GM18861 (cell line): ENCODE results near the gene CCR1.
"Not testable (repeated sequence)": the region's sequence is repeated elsewhere in the genome, so short reads cannot be mapped to it uniquely, and the experiment has no call there.

ENCODE experiments used
- ATAC-seq: cut with Tn5 transposase; IDR thresholded peaks from one replicate; pipeline ENCODE4 v1.9.1; 2021; ENCODE audit not compliant: unreplicated experiment

The CCR1 gene

GRCh38 chr3:46184469-46184868 is 23.6 kb downstream of the CCR1 start:
- ATAC-seq, result no peak

DNA sequence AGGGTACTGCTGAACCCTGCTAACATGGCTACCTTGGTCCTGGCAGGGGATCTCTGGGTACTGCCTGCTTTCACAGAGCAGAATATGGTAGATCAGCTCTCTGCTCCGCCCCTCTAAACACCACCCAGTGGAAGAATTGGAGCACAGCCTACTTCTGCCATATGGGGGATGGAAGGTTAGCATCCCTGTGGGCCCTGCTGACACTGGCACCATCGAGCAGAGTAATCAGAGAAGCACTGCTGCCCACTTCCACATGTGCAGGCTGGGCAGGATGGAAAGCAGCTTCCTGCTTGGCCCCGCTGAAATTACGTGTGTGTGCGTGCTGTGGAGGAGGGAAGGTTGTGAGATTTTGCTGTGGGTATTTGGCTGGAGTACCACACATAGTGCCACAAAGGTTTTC is 24.8 kb downstream of the CCR1 start:
- ATAC-seq, result no peak

DNA sequence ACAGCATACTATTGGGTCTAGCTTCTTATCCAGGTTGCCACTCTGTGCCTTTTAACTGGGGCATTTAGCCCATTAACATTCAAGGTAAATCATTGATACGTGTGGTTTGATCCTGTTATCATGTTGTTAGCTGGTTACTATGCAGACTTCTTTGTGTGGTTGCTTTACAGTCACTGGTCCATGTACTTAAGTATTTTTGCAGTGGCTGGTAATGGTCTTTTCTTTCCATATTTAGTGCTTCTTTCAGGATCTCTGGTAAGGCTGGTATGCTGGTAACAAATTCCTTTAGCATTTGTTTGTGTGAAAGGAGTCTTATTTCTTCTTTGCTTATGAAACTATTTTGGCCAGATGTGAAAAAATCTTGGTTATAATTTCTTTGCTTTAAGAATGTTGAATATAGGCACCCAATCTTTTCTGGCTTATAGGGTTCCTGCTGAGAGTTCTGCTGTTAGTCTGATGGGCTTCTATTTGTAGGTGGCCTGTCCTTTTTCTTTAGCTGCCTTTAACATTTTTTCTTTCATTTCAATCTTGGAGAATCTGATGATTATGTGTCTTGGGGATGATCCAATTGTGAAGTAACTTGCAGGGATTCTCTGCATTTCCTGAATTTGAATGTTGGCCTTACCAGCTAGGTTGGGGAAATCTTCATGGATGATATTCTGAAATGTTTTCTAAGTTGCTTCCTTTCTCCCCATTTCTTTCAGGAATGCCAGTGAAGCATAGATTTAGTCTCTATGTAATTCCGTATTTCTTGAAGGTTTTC is 39.3 kb downstream of the CCR1 start:
- no peak for ATAC-seq

GRCh38 chr3:46163556-46164041 is 44.5 kb downstream of the CCR1 start:
- ATAC-seq, result no peak

- ATAC-seq, result no peak
Measured at GRCh38 chr3:46162975-46163555, 45.0 kb downstream of the CCR1 start.

DNA sequence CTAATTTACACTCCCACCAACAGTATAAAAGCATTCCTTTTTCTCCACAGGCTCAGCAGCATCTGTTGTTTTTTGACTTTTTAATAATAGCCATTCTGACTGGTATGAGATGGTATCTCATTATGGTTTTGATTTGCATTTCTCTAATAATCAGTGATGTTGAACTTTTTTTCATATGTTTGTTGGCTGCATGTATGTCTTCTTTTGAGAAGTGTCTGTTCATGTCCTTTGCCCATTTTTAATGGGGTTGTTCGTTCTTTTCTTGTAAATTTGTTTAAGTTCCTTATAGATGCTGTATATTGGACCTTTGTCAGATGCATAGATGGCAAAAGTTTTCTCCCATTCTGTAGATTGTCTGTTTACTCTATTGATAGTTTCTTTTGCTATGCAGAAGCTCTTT is 50.4 kb downstream of the CCR1 start:
- ATAC-seq, result not testable (repeated sequence)

DNA sequence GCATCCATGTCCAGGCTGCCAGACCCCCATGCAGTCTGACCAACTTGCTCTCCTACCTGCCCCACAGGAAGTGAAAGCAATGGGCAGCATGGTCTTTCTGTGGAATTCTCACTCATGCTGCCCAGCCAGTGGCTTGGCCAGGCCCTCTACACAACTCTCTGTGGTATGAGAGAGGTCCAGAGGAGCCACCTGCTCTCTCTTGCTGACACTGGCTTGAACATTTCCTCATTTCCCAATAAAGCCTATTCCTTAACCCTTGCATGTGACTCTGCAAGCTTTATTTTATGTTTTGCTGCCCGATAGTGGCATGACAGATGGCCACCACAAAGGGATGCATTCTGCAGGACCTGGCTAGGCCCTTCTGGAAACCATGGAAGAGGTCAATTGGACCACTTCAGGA is 53.8 kb downstream of the CCR1 start:
- no peak for ATAC-seq
